GM23338 (cell line): ENCODE measurements around the gene KNOP1. TPM values are rescaled to one million over a fixed set of nuclear protein-coding genes. Genes with fewer than 3 reads are reported as not detected.

Experiments used
- ATAC-seq: fragments of 200-7000 bp; cut with Tn5 transposase; 3 replicates; pipeline ENCODE4 v1.9.1; 2020
- DNase-seq: peaks from one replicate; pipeline ENCODE4 v3.0.0-alpha.2; 2015; ENCODE audit warnings: low spot score
- H2AFZ ChIP-seq: fragments of 200-600 bp; sonication (generic); 2 replicates; pipeline ENCODE4 v1.8.0; 2016; ENCODE audit warnings: antibody characterized with exemption, mild to moderate bottlenecking, moderate library complexity
- H3F3A ChIP-seq: fragments of 200-600 bp; sonication (generic); replicated peaks from 2 replicates; pipeline ENCODE4 v1.8.0; 2017; ENCODE audit warnings: antibody characterized with exemption, mixed run types, low read depth
- H3K27ac ChIP-seq: fragments of 200-600 bp; sonication (generic); 2 replicates; pipeline ENCODE4 v1.6.1; 2016; ENCODE audit warnings: low read depth
- H3K27me3 ChIP-seq: fragments of 200-600 bp; sonication (generic); 2 replicates; pipeline ENCODE4 v1.8.0; 2016; ENCODE audit warnings: mild to moderate bottlenecking, mixed run types, moderate library complexity; ENCODE audit not compliant: insufficient read depth
- H3K36me3 ChIP-seq: fragments of 200-600 bp; sonication (generic); 2 replicates; pipeline ENCODE4 v1.8.0; 2016; ENCODE audit warnings: mild to moderate bottlenecking; ENCODE audit not compliant: insufficient read depth
- H3K4me1 ChIP-seq: fragments of 200-600 bp; sonication (generic); 2 replicates; pipeline ENCODE4 v1.8.0; 2016; ENCODE audit warnings: mild to moderate bottlenecking, moderate library complexity; ENCODE audit not compliant: insufficient read depth
- H3K4me2 ChIP-seq: fragments of 200-600 bp; sonication (generic); 2 replicates; pipeline ENCODE4 v1.7.1; 2017; ENCODE audit warnings: mixed run types
- H3K4me3 ChIP-seq: fragments of 200-600 bp; sonication (generic); 2 replicates; pipeline ENCODE4 v1.6.1; 2016; ENCODE audit warnings: mixed run types
- H3K79me2 ChIP-seq: fragments of 200-600 bp; sonication (generic); replicated peaks from 2 replicates; pipeline ENCODE4 v1.8.0; 2017; ENCODE audit warnings: mild to moderate bottlenecking; ENCODE audit not compliant: insufficient read depth
- H3K9me2 ChIP-seq: fragments of 200-600 bp; sonication (generic); 2 replicates; pipeline ENCODE4 v1.8.0; 2017; ENCODE audit not compliant: insufficient read depth
- H4K20me1 ChIP-seq: fragments of 200-600 bp; sonication (generic); replicated peaks from 2 replicates; pipeline ENCODE4 v1.8.0; 2017; ENCODE audit warnings: mild to moderate bottlenecking; ENCODE audit not compliant: insufficient read depth
- H3K27ac Mint-ChIP-seq: 2 replicates; pipeline ENCODE4 v1.8.0; 2020; ENCODE audit warnings: inconsistent platforms, mild to moderate bottlenecking, moderate library complexity, mixed read lengths
- H3K27me3 Mint-ChIP-seq: 3 replicates; pipeline ENCODE4 v1.8.0; 2022; ENCODE audit warnings: low read depth, mild to moderate bottlenecking, moderate library complexity, mixed read lengths, inconsistent platforms; ENCODE audit not compliant: insufficient read depth, poor library complexity
- H3K36me3 Mint-ChIP-seq: 3 replicates; pipeline ENCODE4 v1.8.0; 2021; ENCODE audit warnings: low read depth, mild to moderate bottlenecking, inconsistent platforms, moderate library complexity, mixed read lengths
- H3K4me1 Mint-ChIP-seq: 3 replicates; pipeline ENCODE4 v1.8.0; 2020; ENCODE audit warnings: mild to moderate bottlenecking, inconsistent platforms, mixed read lengths
- H3K4me3 Mint-ChIP-seq: 3 replicates; pipeline ENCODE4 v1.8.0; 2021; ENCODE audit warnings: moderate library complexity, mild to moderate bottlenecking, inconsistent platforms, mixed read lengths
- H3K9me3 Mint-ChIP-seq: 3 replicates; pipeline ENCODE4 v1.8.0; 2020; ENCODE audit warnings: moderate library complexity, mild to moderate bottlenecking, inconsistent platforms, mixed read lengths
- CREB1 ChIP-seq: fragments of 250-450 bp; sonication (Bioruptor Pico); IDR thresholded peaks from 2 replicates; pipeline ENCODE4 v1.5.0; 2020; ENCODE audit warnings: low read depth, mild to moderate bottlenecking, moderate library complexity
- EZH2 ChIP-seq: fragments of 200-600 bp; sonication (generic); IDR thresholded peaks from one replicate; pipeline ENCODE4 v1.8.0; 2017; ENCODE audit warnings: antibody characterized with exemption, mild to moderate bottlenecking, low read depth; ENCODE audit not compliant: unreplicated experiment
- EZH2phosphoT487 ChIP-seq: fragments of 200-600 bp; sonication (generic); IDR thresholded peaks from one replicate; pipeline ENCODE4 v1.8.1; 2018; ENCODE audit warnings: antibody characterized with exemption; ENCODE audit not compliant: unreplicated experiment
- POLR2AphosphoS5 ChIP-seq: IDR thresholded peaks from 2 replicates; pipeline ENCODE4 v1.6.1; 2016; ENCODE audit warnings: antibody characterized with exemption, low read depth
- STAT1 ChIP-seq: IDR thresholded peaks from one replicate; pipeline ENCODE4 v1.6.1; 2016; ENCODE audit warnings: antibody characterized with exemption; ENCODE audit not compliant: unreplicated experiment
- polyA plus RNA-seq: library from polyadenylated mRNA; unstranded; fragments of >200 nt; fragmentation: Nextera tagmentation; extraction: Ambion mirVana; gene quantifications from 2 replicates; pipeline ENCODE4 v1.2.1, GENCODE V29; 2016
- total RNA-seq: library from RNA; depleted of rRNA; stranded (reverse); fragments of >200 nt; shearing (Covaris generic); gene quantifications from 2 replicates; pipeline ENCODE4 v1.2.3, GENCODE V29; 2014
- TF ChIP-seq, protein P1 (sequence below), 2 experiments: fragments of 200-600 bp in 1 of 2; sonication (generic) in 1 of 2; conservative IDR thresholded peaks; 2 replicates each; pipeline versions ENCODE4 v1.5.1 to v1.6.1; 2016 to 2017; ENCODE audit warnings: antibody characterized with exemption in 2 of 2, low read depth in 2 of 2, mild to moderate bottlenecking in 2 of 2, moderate library complexity in 1 of 2
- TF ChIP-seq, protein P2 (sequence below): IDR thresholded peaks from 2 replicates; pipeline ENCODE4 v1.6.1; 2016; ENCODE audit warnings: antibody characterized with exemption
- TF ChIP-seq, protein P3 (sequence below): fragments of 250-450 bp; sonication (Bioruptor Pico); IDR thresholded peaks from 2 replicates; pipeline ENCODE4 v1.5.0; 2020; ENCODE audit warnings: mild to moderate bottlenecking, moderate library complexity

KNOP1 gene
- total and polyA plus RNA-seq, 2 experiments from 2014 or later = 57.7 to 190 TPM

DNA sequence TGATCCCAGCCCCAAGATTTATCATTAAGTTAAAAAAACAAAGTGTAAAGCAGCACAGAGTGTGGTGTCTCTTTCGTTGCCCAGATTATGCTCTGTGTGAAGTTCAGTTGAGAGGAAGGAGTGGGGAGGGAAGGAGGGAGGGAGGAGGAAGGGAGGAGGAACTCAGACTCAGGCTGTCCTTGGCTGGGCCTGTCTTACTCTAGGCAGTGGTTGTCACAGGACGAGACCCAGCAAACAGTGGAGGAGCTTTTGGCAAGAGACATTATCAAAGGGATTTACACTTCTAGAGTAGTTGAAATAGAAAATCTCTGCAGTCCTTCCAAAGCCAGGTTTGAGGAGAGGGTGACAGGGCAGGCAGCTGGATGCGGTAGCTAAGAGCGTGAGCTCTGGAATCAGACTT lies 27.8 kb downstream of the KNOP1 start (continued):
- no peak for TF ChIP-seq EZH2phosphoT487
- TF ChIP-seq, protein P1, sequence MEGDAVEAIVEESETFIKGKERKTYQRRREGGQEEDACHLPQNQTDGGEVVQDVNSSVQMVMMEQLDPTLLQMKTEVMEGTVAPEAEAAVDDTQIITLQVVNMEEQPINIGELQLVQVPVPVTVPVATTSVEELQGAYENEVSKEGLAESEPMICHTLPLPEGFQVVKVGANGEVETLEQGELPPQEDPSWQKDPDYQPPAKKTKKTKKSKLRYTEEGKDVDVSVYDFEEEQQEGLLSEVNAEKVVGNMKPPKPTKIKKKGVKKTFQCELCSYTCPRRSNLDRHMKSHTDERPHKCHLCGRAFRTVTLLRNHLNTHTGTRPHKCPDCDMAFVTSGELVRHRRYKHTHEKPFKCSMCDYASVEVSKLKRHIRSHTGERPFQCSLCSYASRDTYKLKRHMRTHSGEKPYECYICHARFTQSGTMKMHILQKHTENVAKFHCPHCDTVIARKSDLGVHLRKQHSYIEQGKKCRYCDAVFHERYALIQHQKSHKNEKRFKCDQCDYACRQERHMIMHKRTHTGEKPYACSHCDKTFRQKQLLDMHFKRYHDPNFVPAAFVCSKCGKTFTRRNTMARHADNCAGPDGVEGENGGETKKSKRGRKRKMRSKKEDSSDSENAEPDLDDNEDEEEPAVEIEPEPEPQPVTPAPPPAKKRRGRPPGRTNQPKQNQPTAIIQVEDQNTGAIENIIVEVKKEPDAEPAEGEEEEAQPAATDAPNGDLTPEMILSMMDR (conservative IDR thresholded peaks at IDR 0.05; ENCODE audit: low read depth in 2 of 2) = no peak
- TF ChIP-seq, protein P2, sequence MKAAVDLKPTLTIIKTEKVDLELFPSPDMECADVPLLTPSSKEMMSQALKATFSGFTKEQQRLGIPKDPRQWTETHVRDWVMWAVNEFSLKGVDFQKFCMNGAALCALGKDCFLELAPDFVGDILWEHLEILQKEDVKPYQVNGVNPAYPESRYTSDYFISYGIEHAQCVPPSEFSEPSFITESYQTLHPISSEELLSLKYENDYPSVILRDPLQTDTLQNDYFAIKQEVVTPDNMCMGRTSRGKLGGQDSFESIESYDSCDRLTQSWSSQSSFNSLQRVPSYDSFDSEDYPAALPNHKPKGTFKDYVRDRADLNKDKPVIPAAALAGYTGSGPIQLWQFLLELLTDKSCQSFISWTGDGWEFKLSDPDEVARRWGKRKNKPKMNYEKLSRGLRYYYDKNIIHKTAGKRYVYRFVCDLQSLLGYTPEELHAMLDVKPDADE = no peak

DNA sequence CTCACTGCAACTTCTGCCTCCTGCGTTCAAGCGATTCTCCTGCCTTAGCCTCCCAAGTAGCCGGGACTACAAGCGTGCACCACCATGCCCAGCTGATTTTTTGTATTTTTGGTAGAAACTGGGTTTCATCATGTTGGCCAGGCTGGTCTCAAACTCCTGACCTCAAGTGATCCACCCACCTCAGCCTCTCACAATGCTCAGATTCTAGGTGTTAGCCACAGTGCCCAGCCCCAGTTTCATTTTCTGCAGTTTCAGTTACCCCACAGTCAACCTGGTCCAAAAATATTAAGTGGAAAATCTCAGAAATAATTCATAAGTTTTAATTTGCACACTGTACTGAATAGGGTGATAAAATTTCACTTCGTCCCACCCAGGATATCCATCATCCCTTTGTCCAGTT lies 28.7 kb downstream of the KNOP1 start:
- 0 out of 2 replicates have a peak, but pooled peaks cover 1% of the 10 kb centered on the region for H4K20me1 ChIP-seq
- H3K4me2 ChIP-seq = no peak overlapping the region
- no peak overlapping the region for H2AFZ ChIP-seq
- H3F3A ChIP-seq = no peaks in the 10 kb centered on the region
- H3K9me2 ChIP-seq = no peaks in the 10 kb centered on the region
- TF ChIP-seq EZH2phosphoT487 = no peak
- TF ChIP-seq, protein P2 = no peak
- TF ChIP-seq STAT1 = no peak
- TF ChIP-seq CREB1 (CRISPR knock-in tag) = no peak
- TF ChIP-seq, protein P3, sequence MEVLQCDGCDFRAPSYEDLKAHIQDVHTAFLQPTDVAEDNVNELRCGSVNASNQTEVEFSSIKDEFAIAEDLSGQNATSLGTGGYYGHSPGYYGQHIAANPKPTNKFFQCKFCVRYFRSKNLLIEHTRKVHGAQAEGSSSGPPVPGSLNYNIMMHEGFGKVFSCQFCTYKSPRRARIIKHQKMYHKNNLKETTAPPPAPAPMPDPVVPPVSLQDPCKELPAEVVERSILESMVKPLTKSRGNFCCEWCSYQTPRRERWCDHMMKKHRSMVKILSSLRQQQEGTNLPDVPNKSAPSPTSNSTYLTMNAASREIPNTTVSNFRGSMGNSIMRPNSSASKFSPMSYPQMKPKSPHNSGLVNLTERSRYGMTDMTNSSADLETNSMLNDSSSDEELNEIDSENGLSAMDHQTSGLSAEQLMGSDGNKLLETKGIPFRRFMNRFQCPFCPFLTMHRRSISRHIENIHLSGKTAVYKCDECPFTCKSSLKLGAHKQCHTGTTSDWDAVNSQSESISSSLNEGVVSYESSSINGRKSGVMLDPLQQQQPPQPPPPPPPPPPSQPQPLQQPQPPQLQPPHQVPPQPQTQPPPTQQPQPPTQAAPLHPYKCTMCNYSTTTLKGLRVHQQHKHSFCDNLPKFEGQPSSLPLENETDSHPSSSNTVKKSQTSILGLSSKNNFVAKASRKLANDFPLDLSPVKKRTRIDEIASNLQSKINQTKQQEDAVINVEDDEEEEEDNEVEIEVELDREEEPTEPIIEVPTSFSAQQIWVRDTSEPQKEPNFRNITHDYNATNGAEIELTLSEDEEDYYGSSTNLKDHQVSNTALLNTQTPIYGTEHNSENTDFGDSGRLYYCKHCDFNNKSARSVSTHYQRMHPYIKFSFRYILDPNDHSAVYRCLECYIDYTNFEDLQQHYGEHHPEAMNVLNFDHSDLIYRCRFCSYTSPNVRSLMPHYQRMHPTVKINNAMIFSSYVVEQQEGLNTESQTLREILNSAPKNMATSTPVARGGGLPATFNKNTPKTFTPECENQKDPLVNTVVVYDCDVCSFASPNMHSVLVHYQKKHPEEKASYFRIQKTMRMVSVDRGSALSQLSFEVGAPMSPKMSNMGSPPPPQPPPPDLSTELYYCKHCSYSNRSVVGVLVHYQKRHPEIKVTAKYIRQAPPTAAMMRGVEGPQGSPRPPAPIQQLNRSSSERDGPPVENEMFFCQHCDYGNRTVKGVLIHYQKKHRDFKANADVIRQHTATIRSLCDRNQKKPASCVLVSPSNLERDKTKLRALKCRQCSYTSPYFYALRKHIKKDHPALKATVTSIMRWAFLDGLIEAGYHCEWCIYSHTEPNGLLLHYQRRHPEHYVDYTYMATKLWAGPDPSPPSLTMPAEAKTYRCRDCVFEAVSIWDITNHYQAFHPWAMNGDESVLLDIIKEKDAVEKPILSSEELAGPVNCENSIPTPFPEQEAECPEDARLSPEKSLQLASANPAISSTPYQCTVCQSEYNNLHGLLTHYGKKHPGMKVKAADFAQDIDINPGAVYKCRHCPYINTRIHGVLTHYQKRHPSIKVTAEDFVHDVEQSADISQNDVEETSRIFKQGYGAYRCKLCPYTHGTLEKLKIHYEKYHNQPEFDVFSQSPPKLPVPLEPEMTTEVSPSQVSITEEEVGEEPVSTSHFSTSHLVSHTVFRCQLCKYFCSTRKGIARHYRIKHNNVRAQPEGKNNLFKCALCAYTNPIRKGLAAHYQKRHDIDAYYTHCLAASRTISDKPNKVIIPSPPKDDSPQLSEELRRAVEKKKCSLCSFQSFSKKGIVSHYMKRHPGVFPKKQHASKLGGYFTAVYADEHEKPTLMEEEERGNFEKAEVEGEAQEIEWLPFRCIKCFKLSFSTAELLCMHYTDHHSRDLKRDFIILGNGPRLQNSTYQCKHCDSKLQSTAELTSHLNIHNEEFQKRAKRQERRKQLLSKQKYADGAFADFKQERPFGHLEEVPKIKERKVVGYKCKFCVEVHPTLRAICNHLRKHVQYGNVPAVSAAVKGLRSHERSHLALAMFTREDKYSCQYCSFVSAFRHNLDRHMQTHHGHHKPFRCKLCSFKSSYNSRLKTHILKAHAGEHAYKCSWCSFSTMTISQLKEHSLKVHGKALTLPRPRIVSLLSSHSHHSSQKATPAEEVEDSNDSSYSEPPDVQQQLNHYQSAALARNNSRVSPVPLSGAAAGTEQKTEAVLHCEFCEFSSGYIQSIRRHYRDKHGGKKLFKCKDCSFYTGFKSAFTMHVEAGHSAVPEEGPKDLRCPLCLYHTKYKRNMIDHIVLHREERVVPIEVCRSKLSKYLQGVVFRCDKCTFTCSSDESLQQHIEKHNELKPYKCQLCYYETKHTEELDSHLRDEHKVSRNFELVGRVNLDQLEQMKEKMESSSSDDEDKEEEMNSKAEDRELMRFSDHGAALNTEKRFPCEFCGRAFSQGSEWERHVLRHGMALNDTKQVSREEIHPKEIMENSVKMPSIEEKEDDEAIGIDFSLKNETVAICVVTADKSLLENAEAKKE = no peak
- no peak for TF ChIP-seq POLR2AphosphoS5
- TF ChIP-seq EZH2 = no peak
- H3K27ac ChIP-seq = no peak overlapping the region
- no peaks in the 10 kb centered on the region for H3K4me1 ChIP-seq
- no peaks in the 10 kb centered on the region for H3K27me3 ChIP-seq
- DNase-seq = no peak
- H3K4me1 Mint-ChIP-seq = peaks cover 3% of the 10 kb centered on the region; the same call in 2 of the 3 replicates
- H3K9me3 Mint-ChIP-seq = peaks cover 7% of the 10 kb centered on the region; the same call in 2 of the 3 replicates
- H3K36me3 Mint-ChIP-seq = peaks cover 54% of the 10 kb centered on the region
- H3K27ac Mint-ChIP-seq = no peak overlapping the region
- no peak overlapping the region for H3K4me3 Mint-ChIP-seq
- H3K27me3 Mint-ChIP-seq = peaks cover 5% of the 10 kb centered on the region
- no peaks in the 10 kb centered on the region for H3K79me2 ChIP-seq
- no peak for ATAC-seq
- H3K36me3 ChIP-seq = peaks cover 9% of the 10 kb centered on the region
- H3K4me3 ChIP-seq = no peak overlapping the region
